ENCODE measurements around the gene ANKH. TPM values are rescaled to one million over a fixed set of nuclear protein-coding genes. Genes with fewer than 3 reads are reported as not detected.

ANKH gene
- total and polyA plus RNA-seq, 8 donors: 3.6 to 115 (median 14.3) TPM

DNA sequence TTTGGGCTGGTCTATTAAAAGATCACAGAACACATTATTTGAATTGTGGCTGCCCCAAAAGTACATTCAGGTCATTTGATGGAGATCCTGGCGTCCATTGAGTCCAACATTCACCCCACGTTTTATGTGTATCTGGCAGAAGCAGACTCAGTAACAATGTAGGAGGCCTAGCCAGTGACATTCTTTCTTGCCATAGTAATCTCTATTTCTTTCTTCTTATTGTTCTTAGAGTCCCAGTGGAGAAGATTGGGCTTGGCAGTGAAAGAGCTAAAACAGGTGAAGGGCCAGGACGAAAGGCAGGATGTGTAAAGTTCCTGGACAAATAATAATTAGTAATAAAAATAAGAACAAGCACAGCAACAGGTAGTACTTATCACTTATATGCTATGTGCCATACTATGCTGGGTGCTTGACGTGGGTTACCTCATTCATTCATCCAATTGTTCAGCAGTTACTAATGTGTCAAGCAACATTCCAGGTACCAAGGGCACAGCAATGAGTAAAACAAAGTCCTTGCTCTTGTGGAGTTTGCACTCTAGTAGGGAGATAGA lies 12.6 kb upstream of the ANKH start:
- Histone ChIP-seq H3K9me3 (no peaks in the 10 kb centered on the region), H3K27ac (no peak overlapping the region), H3K27me3 (no peaks in the 10 kb centered on the region), H3K4me1 (no peaks in the 10 kb centered on the region), H3K36me3 (no peaks in the 10 kb centered on the region), H3K4me3 (no peak overlapping the region)
- TF ChIP-seq EP300 (IDR thresholded peaks at IDR 0.05): no peak
- TF ChIP-seq POLR2AphosphoS5 (IDR thresholded peaks at IDR 0.05): no peak
- TF ChIP-seq, protein P1, sequence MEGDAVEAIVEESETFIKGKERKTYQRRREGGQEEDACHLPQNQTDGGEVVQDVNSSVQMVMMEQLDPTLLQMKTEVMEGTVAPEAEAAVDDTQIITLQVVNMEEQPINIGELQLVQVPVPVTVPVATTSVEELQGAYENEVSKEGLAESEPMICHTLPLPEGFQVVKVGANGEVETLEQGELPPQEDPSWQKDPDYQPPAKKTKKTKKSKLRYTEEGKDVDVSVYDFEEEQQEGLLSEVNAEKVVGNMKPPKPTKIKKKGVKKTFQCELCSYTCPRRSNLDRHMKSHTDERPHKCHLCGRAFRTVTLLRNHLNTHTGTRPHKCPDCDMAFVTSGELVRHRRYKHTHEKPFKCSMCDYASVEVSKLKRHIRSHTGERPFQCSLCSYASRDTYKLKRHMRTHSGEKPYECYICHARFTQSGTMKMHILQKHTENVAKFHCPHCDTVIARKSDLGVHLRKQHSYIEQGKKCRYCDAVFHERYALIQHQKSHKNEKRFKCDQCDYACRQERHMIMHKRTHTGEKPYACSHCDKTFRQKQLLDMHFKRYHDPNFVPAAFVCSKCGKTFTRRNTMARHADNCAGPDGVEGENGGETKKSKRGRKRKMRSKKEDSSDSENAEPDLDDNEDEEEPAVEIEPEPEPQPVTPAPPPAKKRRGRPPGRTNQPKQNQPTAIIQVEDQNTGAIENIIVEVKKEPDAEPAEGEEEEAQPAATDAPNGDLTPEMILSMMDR (IDR thresholded peaks at IDR 0.05): no peak
- TF ChIP-seq POLR2A (IDR thresholded peaks at IDR 0.05): no peak
- no peak for DNase-seq
- intact Hi-C loops (cut with DNase I; ENCODE audit: low total_unique reads): no loop called here
- WGBS, 5 donors: 80 to 87% (median 85%) methylated on average over 4 of the region's 4 CpGs

DNA sequence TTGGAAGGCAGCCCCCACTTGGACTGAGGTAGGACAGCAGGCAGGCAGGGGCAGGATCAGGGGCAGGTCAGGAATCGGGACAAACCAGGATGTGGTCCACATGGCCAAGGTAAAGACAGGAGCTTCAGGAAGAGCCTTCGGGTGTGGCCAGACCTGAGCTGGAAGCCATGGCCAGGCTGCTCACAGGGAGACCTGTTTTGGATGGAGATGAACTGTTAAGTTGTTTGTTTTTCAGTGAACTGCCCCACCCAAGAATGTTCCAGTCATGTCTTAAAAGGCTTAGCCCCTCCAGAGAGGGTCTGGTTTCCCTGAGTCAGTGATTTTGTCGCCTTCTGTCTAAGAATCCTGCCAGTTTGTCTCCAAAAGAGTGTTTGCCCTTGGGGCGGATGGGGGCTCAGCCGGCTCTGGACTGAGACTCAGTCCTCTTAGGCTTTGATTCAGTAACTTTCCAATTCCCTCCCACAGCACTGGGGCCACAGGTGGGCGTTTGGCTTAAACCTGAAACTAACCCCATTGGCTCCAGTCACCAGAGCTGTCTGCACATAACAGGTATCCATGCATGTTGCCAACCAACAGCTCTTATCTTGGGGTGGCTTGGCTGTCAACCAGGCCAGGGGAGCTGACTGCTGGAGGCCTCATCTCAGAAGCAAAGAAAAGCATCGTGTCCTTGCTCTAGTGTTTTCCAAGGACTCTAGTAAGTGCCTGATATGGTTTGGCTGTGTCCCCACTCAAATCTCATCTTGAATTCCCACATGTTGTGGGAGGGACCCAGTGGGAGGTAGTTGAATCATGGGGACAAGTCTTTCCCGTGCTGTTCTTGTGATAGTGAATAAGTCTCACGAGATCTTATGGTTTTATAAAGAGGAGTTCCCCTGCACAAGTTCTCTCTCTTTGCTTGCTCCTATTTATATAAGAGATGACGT lies 11.3 kb upstream of the ANKH start:
- Histone ChIP-seq H3K4me3 (no peak overlapping the region), H3K36me3 (no peaks in the 10 kb centered on the region), H3K4me1 (no peaks in the 10 kb centered on the region), H3K27me3 (no peaks in the 10 kb centered on the region), H3K9me3 (no peaks in the 10 kb centered on the region), H3K27ac (no peak overlapping the region)
- 71 to 75% (median 73%) methylated on average over 10 of the region's 10 CpGs for WGBS, 5 donors
- DNase-seq: peak in 1 of 2 donors; percentile 31
- intact Hi-C loops (cut with DNase I; ENCODE audit: low total_unique reads): no loop called here
- TF ChIP-seq EP300 (IDR thresholded peaks at IDR 0.05) (no peak), POLR2AphosphoS5 (IDR thresholded peaks at IDR 0.05) (no peak), POLR2A (IDR thresholded peaks at IDR 0.05) (no peak)
- TF ChIP-seq, protein P1 (IDR thresholded peaks at IDR 0.05): no peak

DNA sequence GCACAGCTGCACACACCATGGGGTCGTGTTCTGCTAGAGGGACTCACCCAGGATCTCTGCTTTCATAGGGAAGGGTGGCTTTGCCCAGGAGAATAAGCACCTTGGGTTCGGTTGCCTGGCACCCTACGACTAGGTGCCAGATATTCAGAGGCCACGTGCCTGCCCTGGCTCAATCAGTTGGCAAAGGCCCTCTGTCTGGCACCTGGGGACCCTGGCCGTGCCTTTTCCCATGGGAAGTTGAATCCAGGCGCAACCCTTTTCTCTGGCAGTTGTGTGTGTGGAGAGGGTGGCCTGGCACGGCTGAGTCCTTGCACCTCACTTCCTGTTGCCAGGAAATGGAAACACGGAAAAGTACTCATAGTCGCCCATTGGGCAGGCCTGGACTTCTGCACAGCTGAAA lies 10.2 kb upstream of the ANKH start:
- DNase-seq: no peak

DNA sequence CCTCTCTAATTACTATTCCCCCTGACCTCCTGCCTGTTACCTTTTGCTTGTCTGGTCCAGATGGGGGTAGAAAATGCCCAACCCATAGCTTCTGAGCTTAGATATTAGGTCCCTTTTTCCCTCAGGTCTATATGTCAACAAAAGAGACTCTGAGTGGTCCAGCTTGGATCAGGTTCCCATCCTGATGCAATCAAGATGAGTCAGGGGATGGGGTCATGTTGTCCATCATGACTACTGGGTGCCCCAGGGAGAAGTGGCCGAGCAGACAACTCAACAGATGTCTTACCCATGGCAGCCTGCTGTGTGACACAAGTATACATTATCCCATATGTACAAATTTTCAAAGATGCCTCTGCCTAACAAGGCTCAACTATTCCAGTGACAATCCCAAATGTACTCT lies 9.1 kb upstream of the ANKH start:
- DNase-seq: no peak
- no peaks in the 10 kb centered on the region for H3K36me3 ChIP-seq
- H3K4me1 ChIP-seq: no peaks in the 10 kb centered on the region
- no peaks in the 10 kb centered on the region for H3K27me3 ChIP-seq
- no peak for TF ChIP-seq POLR2A (IDR thresholded peaks at IDR 0.05)
- TF ChIP-seq POLR2AphosphoS5 (IDR thresholded peaks at IDR 0.05): no peak
- TF ChIP-seq, protein P1 (IDR thresholded peaks at IDR 0.05): no peak
- TF ChIP-seq EP300 (IDR thresholded peaks at IDR 0.05): no peak
- no peaks in the 10 kb centered on the region for H3K9me3 ChIP-seq
- intact Hi-C loops (cut with DNase I; ENCODE audit: low total_unique reads): no loop called here
- H3K4me3 ChIP-seq: no peak overlapping the region
- no peak overlapping the region for H3K27ac ChIP-seq
- WGBS, 5 donors: 73 to 100% (median 83%) methylated on average over 1 of the region's 1 CpG

More for the DNA sequence above, 10.2 kb upstream of the ANKH start:
- Histone ChIP-seq H3K36me3 (no peaks in the 10 kb centered on the region), H3K27me3 (no peaks in the 10 kb centered on the region), H3K4me1 (no peaks in the 10 kb centered on the region), H3K4me3 (no peak overlapping the region), H3K9me3 (no peaks in the 10 kb centered on the region), H3K27ac (no peak overlapping the region)
- intact Hi-C loops (cut with DNase I; ENCODE audit: low total_unique reads): no loop called here
- WGBS, 5 donors: 82 to 89% (median 85%) methylated on average over 8 to 9 of the region's 9 CpGs
- TF ChIP-seq POLR2A (IDR thresholded peaks at IDR 0.05): no peak
- TF ChIP-seq, protein P1 (IDR thresholded peaks at IDR 0.05): no peak
- no peak for TF ChIP-seq POLR2AphosphoS5 (IDR thresholded peaks at IDR 0.05)
- TF ChIP-seq EP300 (IDR thresholded peaks at IDR 0.05): no peak
